Measurements from ENCODE around the gene RABGEF1. TPM values are rescaled to one million over a fixed set of nuclear protein-coding genes. Genes with fewer than 3 reads are reported as not detected.
"Not testable (repeated sequence)": the region's sequence is repeated elsewhere in the genome, so short reads cannot be mapped to it uniquely, and the experiment has no call there.

RABGEF1 gene
- total RNA-seq, 1 donor from 2014 or later = 31.8 TPM

DNA sequence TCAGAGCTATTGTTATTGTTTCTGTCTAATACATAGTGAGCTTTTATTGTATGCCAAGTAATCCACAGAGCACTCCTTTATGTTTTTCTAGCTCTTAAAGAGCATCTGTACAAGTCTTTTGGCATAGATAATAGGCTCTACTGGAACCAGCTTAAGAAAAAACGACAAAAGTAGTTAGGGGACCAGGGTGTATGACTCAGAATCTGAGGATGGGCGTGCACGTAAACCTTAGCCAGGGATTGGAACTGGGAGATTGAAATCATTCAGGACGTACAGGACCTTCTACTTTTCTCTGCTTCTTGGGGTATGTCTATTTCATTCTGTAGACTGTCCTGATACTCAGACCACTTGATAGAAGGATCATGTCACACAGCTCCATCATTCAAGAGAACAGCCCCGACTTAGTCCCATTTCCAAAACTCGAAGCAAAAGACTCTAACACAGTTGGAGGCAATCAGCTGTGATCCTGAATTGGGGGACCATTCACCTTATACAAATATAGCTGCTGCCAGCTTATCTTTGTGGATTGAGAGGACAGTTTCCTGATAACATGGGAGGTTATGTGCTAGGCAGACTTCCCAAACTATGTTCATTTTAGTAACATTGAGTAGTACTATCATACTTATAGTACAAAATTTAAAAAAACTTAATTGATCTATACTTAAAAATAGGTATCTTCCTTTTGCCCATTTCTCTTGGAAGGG is 24.9 kb downstream of the RABGEF1 start:
- not testable (repeated sequence) for DNase-seq (ENCODE audit: low spot score)

GRCh38 chr7:66766041-66766440 is 25.5 kb downstream of the RABGEF1 start:
- DNase-seq (ENCODE audit: low spot score) = no peak

GRCh38 chr7:66767486-66767885 is 27.0 kb downstream of the RABGEF1 start:
- DNase-seq (ENCODE audit: low spot score) = not testable (repeated sequence)

DNA sequence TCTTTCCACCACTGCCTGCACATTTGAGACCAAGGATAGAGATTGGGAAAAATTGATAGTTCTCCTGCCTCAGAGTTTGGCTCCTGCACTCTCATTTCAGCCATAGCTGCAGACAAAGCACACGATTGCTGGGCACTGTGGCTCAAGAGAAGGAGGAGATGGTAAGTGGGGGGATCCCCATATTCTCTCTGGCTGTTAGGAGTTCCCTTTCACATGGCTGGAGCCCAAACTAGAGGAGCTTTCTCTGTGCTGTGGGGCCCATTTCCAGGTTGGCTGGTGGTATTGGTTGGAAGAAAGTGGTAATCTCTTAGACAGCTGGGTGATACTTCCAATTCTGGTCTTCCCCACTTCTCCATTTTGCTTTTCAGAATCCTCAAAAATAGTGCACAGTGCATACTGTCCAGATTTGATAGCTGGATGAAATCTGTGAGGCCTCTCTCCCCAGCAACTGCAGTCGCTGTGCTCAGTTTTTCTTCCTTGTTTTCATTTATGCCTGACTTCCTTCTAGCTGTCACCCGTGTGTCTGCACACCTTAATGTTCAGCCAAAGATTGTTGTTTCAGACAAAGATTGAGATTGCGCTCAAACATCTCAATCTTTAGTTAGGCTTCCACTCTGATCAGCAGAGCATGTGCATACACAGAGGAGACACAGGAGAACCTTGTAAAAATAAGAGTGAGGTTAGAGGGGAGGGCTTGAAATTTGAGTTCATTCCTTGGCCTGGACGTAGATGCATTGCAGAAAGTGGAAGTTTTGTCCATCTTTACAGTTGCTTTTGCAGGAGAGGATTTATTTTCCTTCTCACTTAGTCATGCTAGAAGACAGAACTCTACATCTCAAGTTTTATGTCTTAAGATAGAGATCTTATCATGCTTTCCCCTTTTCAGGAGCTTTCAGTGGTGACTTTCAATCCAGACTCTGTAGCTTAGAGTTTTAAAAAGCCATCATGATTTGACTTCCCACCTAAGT is 28.6 kb downstream of the RABGEF1 start:
- no peak for DNase-seq (ENCODE audit: low spot score)

DNA sequence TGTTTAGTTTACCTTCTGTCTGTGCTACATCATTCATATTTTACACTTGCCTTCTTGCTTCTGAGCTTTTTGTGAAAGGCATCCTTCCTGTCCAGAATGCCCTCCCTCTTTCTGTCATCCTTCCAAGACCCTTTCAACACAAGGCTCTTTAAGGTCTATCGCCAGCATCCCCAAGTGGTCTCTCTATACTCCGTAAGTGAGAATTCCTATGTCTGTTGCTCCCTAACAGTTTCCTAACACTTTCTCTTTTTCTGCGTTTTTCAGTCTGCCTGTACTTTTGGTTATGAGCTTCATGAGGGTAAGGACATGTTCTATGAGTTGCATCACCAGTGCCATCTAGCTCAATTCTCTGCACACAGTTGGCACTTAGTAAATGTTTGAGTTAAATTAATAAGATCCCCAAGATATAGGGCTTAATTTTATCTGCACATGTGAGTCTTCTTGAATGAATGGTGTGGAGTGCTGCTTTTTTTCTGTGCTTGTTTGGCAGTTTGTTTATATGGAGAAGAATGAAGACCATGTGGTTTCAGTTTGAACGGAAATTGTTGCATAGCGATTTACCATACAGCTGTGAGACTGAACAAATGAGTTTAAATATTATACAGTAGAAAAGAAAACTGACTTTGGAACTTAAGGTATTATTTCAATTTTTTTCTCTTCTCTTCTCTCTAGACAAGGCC is 29.4 kb downstream of the RABGEF1 start:
- no peak for DNase-seq (ENCODE audit: low spot score)

DNA sequence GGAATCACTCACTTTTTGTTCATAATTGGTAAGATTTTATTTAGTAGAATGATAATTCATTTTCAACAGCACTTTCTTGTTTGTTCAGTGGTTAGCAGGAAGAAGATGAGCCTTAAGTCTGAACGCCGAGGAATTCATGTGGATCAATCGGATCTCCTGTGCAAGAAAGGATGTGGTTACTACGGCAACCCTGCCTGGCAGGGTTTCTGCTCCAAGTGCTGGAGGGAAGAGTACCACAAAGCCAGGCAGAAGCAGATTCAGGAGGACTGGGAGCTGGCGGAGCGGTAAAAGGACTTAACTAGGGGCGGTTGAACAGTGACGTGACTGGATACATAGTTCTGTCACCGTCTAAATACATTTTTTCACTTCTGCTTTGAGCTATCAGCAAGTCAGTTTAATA is 31.3 kb downstream of the RABGEF1 start:
- DNase-seq (ENCODE audit: low spot score) = no peak

DNA sequence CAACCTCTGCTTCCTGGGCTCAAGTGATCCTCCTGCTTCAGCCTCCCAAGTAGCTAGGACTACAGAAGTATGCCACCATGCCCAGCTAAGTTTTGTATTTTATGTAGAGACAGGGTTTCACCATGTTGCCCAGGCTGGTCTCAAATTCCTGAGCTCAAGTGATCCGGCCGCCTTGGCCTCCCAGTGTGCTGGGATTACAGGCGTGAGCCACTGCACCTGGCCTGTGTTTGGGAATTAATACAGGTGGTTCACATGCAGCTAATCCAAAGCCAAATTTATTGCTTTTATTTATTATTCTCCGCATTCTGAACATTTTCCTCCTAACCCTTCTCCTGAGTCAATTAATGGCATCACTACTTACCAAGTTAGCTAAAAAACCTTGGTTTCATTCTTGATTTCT is 33.2 kb downstream of the RABGEF1 start:
- not testable (repeated sequence) for DNase-seq (ENCODE audit: low spot score)

DNA sequence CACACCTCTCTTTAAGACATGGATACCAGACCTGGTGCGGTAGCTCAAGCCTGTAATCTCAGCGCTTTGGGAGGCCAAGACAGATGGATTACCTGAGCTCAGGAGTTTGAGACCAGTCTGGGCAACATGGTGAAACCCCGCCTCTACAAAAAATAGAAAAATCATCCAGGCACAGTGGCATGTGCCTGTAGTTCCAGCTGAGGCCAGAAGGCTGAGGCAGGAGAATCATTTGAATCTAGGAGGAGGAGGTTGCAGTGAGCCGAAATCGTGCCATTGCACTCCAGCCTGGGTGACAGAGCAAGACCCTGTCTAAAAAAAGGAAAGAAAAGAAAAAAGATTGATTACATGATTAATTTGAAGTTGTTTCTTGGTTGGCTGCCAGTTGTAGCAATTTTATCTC is 35.9 kb downstream of the RABGEF1 start:
- DNase-seq (ENCODE audit: low spot score) = not testable (repeated sequence)

DNA sequence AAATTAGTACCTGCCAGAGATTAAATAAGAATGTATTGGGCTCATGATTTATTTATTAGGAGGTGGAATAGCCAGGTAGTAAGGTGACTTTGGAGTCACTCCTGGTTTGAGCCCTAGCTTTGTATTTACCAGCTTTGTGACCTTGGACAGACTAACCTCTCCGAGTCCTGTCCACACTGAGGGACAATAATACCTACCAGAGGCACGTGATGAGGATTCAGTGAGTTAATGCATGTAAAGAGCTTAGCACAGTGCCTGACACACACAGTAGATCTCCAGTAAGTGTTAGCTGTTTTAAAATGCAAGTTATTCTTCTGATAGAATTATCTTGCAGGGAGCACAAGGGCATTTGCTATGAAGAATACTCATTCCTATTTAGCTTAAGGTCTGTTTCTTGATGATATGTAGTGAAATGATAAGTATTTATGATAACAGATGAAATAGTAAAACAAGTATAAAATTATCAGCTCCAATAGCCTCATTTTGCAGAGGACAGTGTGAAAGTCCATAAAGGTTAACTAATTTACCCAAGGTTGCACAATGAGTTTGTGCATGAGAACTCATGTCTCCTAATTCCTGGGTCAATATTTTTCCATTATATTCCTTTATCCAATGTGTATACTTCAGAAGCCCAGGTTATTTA is 36.4 kb downstream of the RABGEF1 start:
- no peak for DNase-seq (ENCODE audit: low spot score)

DNA sequence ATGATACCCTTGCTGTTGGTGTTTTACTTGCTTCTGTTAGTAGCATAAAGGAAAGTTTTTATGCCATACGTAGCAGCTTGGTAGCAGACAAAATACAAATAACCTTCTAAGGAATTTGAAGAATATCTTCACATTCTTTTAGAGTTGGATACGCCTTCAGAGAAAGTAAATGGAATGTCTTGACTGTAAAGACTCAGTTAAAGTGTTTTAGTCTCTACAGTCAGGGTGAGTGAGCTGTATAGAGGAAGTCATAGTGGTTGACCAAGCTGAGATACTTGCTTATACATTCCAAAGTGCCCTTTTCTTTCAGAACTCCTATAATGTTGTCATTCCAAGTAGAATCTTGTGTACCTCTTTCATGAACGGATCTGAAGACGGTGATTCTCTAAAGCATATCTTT is 37.7 kb downstream of the RABGEF1 start:
- DNase-seq (ENCODE audit: low spot score) = no peak

DNA sequence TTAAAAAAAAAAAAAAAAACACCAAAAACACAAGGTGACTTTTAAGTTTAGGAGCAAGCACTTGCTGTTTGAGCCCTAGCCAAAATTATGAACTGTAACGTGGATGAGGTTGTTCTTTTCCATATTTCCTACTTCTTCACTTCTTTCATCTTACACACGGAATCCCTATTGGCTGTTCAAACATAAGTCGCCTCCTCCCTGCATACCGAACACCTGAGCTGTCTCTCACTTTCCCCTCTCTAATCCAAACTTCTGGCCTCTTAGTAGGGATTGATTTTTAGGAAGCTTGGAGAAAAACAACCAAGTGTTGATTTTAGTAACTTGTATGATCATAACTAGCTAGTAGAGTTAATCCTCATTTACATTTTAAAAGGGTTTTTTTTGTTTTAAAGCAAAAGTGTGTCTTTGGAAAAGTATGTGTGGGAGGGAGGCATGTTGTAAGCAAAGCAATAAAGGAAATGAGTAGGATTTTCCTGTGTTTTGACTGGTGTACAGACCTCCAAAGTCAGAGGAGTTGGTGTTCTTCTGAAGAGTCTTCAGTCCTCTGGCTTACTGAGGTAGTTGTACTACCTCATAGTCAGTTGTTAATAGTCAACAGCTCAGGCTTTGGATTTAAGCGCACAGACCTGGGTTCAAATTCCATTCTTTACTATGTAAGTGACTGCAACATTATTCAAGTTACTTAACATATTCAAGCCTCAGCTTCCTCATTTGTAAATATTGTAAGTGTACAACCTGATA is 39.3 kb downstream of the RABGEF1 start:
- DNase-seq (ENCODE audit: low spot score) = no peak

- DNase-seq (ENCODE audit: low spot score) = no peak
Measured at GRCh38 chr7:66781408-66782090, 41.0 kb downstream of the RABGEF1 start.

DNA sequence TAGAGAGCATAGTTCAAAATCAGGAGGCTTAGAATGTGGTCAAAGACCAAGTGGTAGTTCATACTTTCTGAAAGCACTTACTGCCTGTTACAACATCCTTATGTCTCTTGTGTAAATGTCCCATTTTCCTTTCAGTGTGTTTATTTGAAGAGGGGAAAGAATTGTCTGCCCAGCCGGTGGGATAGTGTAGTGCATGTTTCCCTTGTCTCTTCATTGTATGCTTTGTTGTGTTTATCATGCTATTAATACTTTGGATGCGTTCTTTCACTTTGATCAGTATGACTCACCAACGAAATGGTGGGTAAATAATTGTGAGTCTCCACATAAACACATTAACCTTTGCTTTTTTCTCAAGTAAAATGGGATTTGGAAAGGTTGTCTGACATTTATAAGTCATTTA is 42.3 kb downstream of the RABGEF1 start:
- DNase-seq (ENCODE audit: low spot score) = not testable (repeated sequence)

DNA sequence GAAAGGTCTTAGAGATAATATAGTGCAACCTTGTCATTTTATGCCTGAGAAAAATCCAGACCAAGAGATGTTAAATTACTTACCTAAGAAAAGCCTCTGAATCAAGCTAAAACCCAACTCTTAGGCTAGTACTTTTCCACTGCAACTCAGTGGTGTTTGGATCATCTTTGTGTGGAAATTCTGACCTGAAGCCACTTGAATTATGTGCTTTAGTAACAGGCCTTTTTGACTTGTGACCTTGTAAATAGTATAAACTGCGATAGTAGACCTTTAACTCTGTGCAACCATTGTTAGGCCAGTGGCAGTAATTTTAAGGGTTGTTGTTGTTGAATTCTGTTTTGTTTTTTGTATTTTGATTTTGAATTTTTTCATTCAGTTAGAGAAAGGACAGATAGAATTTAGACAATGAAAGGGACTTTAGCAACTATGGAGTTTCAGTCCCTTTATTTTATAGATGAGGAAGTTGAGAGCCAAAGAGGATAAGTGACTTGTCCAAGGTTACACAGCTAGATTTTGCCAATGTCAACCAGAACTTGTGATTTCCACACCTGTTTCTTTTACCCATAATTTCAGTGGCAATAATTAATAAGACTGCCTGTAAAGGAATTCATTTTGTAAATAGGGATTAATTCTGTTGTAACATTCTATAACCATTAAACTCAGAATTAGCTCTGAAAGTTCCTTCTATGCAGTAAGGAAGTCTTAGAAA is 43.5 kb downstream of the RABGEF1 start:
- DNase-seq (ENCODE audit: low spot score) = not testable (repeated sequence)

DNA sequence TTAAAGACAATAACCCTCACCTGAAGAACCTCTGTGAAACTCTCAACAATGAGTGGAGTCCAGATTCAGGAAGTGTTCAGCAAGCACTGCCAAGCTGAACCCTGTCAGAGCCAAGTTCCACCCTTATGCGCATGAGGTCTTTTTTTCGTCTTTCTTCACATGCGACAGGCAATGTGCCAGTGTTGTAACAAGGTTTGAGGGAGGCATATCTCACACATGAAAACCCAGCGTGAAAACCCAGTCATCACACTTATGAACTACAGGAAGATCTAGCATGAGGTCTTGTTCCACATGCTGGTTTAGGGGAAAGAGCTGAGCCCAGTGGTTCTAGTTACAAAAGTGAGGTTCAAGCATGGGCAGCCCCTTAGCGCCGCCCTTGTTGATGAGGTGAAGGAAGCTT is 49.7 kb downstream of the RABGEF1 start:
- DNase-seq (ENCODE audit: low spot score) = no peak

- no peak for DNase-seq (ENCODE audit: low spot score)
Measured at GRCh38 chr7:66790725-66791124, 50.2 kb downstream of the RABGEF1 start.

GRCh38 chr7:66800591-66800990 is 60.1 kb downstream of the RABGEF1 start:
- DNase-seq (ENCODE audit: low spot score) = no peak

- DNase-seq (ENCODE audit: low spot score) = no peak
Measured at GRCh38 chr7:66804001-66804400, 63.5 kb downstream of the RABGEF1 start.

DNA sequence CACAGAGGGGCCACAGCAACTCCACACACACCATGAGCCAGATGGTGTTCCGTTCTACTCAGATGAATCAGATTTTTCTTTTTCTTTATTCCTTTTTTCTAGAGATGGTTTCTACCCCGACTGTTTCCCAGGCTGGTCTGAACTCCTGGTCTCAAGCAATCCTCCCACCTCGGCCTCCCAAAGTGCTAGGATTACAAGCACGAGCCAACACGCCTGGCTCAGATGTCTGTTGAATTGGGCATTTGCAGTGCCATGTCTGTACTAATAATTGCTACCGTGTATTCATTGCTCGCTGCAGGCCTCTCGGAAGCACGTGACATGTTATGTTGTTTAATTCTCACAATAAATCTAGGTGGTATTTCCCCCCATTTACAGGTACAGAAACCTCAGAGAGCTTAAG is 67.2 kb downstream of the RABGEF1 start:
- DNase-seq (ENCODE audit: low spot score) = no peak

DNA sequence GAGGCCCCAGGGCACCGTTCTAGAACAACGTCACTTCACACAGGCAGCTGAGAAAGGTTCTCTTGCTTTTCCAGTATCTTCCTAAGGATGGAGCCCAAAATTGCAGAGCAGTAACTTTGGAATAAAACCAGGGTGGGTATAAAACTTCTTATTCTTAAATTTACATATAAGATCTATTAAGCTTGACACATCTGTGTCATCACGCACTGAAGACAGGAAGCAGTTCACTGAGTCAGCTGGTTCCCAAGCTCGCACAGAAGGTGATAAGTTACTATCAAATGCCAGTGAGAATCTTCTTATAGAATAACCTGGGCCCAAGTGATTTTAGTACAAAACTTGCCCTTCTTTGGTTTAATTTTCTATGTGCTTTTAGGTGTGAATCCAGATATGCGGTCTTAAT is 70.2 kb downstream of the RABGEF1 start:
- DNase-seq (ENCODE audit: low spot score) = no peak

Data from ureter (tissue), 1 donor.